GM23338 (cell line): ENCODE data around the gene SQSTM1.

Experiments used
- CREB1 ChIP-seq: fragments of 250-450 bp; sonication (Bioruptor Pico); IDR thresholded peaks from 2 replicates; pipeline ENCODE4 v1.5.0; 2020; ENCODE audit warnings: low read depth, mild to moderate bottlenecking, moderate library complexity
- CTCF ChIP-seq, 2 experiments: fragments of 200-600 bp in 1 of 2; sonication (generic) in 1 of 2; conservative IDR thresholded peaks; 2 replicates each; pipeline versions ENCODE4 v1.5.1 to v1.6.1; 2016 to 2017; ENCODE audit warnings: antibody characterized with exemption in 2 of 2, low read depth in 2 of 2, mild to moderate bottlenecking in 2 of 2, moderate library complexity in 1 of 2
- EZH2 ChIP-seq: fragments of 200-600 bp; sonication (generic); IDR thresholded peaks from one replicate; pipeline ENCODE4 v1.8.0; 2017; ENCODE audit warnings: antibody characterized with exemption, mild to moderate bottlenecking, low read depth; ENCODE audit not compliant: unreplicated experiment
- EZH2phosphoT487 ChIP-seq: fragments of 200-600 bp; sonication (generic); IDR thresholded peaks from one replicate; pipeline ENCODE4 v1.8.1; 2018; ENCODE audit warnings: antibody characterized with exemption; ENCODE audit not compliant: unreplicated experiment
- JUNB ChIP-seq: IDR thresholded peaks from one replicate; pipeline ENCODE4 v1.6.1; 2016; ENCODE audit warnings: antibody characterized with exemption; ENCODE audit not compliant: unreplicated experiment
- NANOG ChIP-seq: IDR thresholded peaks from 2 replicates; pipeline ENCODE4 v1.6.1; 2016; ENCODE audit warnings: antibody characterized with exemption, borderline replicate concordance
- POLR2AphosphoS5 ChIP-seq: IDR thresholded peaks from 2 replicates; pipeline ENCODE4 v1.6.1; 2016; ENCODE audit warnings: antibody characterized with exemption, low read depth
- REST ChIP-seq: IDR thresholded peaks from one replicate; pipeline ENCODE4 v1.6.1; 2018; ENCODE audit warnings: antibody characterized with exemption; ENCODE audit not compliant: unreplicated experiment
- STAT1 ChIP-seq: IDR thresholded peaks from one replicate; pipeline ENCODE4 v1.6.1; 2016; ENCODE audit warnings: antibody characterized with exemption; ENCODE audit not compliant: unreplicated experiment
- ZNF114 ChIP-seq: fragments of 250-450 bp; sonication (Bioruptor Pico); IDR thresholded peaks from 2 replicates; pipeline ENCODE4 v1.5.0; 2020; ENCODE audit warnings: mild to moderate bottlenecking, moderate library complexity
- ZNF331 ChIP-seq: fragments of 250-450 bp; sonication (Bioruptor Pico); IDR thresholded peaks from 2 replicates; pipeline ENCODE4 v1.5.0; 2020; ENCODE audit warnings: low read depth, mild to moderate bottlenecking, moderate library complexity
- TF ChIP-seq, protein P1 (sequence below): IDR thresholded peaks from 2 replicates; pipeline ENCODE4 v1.6.1; 2016; ENCODE audit warnings: antibody characterized with exemption

DNA sequence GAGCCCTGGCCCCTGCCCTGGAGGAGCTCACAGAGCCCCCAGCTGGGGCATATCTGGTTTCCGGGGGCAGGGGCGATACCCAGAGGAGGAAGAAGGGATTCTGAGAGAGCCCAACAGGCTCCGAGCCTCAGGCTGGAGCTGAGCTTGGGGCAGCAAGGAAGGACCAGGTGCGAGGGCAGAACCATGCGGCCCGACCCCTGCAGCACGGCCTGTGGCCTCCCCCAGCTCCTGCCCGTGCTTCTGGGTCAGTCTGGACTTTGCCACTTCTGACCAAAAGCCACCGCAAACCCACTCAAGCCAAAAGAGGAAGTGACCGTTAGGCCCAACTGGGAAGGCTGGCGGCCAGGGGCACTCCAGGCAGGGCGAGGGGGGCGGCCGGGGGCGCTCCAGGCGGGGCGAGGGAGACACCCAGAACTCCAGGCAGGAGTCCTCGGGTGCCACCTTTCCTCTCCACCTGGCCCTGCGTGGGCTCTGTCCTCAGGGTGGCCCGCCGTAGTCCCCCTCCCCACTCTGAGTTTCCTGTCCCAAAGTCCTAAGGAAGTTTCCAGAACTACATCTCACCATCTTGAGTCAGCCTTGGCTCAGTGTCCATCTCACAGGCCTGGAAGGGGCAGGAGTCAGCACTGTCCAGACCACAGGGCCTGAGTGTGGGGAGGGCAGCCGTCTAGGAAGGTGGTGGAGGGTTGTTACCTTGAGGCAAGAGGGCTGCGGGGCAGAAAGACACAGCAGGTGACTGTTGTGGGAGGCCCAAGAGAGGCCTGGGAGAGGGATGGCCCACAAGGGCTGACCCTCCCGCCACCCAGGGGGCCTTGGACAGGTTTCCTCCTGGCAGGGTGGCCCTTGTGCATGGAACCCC lies 27.9 kb upstream of the SQSTM1 start:
- no peak for TF ChIP-seq EZH2
- no peak for TF ChIP-seq CTCF (conservative IDR thresholded peaks at IDR 0.05; ENCODE audit: low read depth in 2 of 2)
- TF ChIP-seq REST, result no peak
- no peak for TF ChIP-seq ZNF331
- no peak for TF ChIP-seq CREB1
- TF ChIP-seq JUNB, result no peak
- TF ChIP-seq, protein P1, sequence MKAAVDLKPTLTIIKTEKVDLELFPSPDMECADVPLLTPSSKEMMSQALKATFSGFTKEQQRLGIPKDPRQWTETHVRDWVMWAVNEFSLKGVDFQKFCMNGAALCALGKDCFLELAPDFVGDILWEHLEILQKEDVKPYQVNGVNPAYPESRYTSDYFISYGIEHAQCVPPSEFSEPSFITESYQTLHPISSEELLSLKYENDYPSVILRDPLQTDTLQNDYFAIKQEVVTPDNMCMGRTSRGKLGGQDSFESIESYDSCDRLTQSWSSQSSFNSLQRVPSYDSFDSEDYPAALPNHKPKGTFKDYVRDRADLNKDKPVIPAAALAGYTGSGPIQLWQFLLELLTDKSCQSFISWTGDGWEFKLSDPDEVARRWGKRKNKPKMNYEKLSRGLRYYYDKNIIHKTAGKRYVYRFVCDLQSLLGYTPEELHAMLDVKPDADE, result no peak
- TF ChIP-seq EZH2phosphoT487, result no peak
- TF ChIP-seq POLR2AphosphoS5, result no peak
- no peak for TF ChIP-seq STAT1
- no peak for TF ChIP-seq NANOG
- TF ChIP-seq ZNF114 (CRISPR knock-in tag), result no peak
